ENCODE measurements around the gene USP4. TPM values are rescaled to one million over a fixed set of nuclear protein-coding genes. Genes with fewer than 3 reads are reported as not detected.

USP4 gene
- total RNA-seq, 2 donors from 2014 or later: 40.5 to 43.9 TPM

GRCh38 chr3:49343163-49343562, 3.3 kb upstream of the USP4 start:
- Histone ChIP-seq H3K36me3 (no peaks in the 10 kb centered on the region), H3K27ac (peak overlapping the region; percentile 28), H3K9ac (ENCODE audit: low read depth in 2 of 2, low read length in 2 of 2) (no peak overlapping the region), H3K27me3 (no peaks in the 10 kb centered on the region), H3K9me3 (no peaks in the 10 kb centered on the region), H3K4me3 (no peak overlapping the region), H3K4me1 (peaks cover 13% of the 10 kb centered on the region)
- intact Hi-C loops (cut with DNase I): no loop called here
- no peak for DNase-seq
- TF ChIP-seq, protein P1, sequence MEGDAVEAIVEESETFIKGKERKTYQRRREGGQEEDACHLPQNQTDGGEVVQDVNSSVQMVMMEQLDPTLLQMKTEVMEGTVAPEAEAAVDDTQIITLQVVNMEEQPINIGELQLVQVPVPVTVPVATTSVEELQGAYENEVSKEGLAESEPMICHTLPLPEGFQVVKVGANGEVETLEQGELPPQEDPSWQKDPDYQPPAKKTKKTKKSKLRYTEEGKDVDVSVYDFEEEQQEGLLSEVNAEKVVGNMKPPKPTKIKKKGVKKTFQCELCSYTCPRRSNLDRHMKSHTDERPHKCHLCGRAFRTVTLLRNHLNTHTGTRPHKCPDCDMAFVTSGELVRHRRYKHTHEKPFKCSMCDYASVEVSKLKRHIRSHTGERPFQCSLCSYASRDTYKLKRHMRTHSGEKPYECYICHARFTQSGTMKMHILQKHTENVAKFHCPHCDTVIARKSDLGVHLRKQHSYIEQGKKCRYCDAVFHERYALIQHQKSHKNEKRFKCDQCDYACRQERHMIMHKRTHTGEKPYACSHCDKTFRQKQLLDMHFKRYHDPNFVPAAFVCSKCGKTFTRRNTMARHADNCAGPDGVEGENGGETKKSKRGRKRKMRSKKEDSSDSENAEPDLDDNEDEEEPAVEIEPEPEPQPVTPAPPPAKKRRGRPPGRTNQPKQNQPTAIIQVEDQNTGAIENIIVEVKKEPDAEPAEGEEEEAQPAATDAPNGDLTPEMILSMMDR (IDR thresholded peaks at IDR 0.05): no peak

GRCh38 chr3:49341996-49342395, 2.1 kb upstream of the USP4 start:
- intact Hi-C loops (cut with DNase I): no loop called here
- Histone ChIP-seq H3K36me3 (no peaks in the 10 kb centered on the region), H3K9me3 (no peaks in the 10 kb centered on the region), H3K27me3 (no peaks in the 10 kb centered on the region), H3K9ac (ENCODE audit: low read depth in 2 of 2, low read length in 2 of 2) (peak overlapping the region in 1 of 2 donors; percentile 19), H3K27ac (peak overlapping the region; percentile 28), H3K4me3 (no peak overlapping the region), H3K4me1 (peaks cover 13% of the 10 kb centered on the region)
- DNase-seq: no peak
- TF ChIP-seq, protein P1 (IDR thresholded peaks at IDR 0.05): no peak

DNA sequence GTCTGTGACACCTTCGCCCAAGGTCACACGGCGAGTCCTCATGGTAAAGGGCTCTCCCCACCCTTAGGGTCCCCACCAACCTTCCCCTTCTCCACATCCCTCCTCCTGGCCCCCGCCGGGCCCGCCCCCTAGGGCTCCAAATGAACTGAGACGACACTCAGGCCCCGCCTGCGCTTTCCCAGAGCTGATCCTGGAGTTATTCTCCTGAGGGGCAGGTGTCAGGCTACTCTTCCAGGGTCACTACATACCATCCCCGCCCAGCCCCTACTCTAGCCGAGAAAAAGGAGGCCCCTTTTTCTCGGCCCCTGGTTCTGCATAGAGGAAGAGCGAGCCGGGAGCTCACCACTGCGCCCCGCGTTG, 292 bp downstream of the USP4 start:
- intact Hi-C loops (cut with DNase I): no loop called here
- peak overlapping the region; percentile 81 to 94 for H3K9ac ChIP-seq (ENCODE audit: low read depth in 2 of 2, low read length in 2 of 2)
- H3K27me3 ChIP-seq: no peaks in the 10 kb centered on the region
- peak; percentile 49 for DNase-seq
- H3K4me3 ChIP-seq: peak overlapping the region; percentile 84
- H3K4me1 ChIP-seq: peaks cover 6% of the 10 kb centered on the region
- TF ChIP-seq, protein P1 (IDR thresholded peaks at IDR 0.05): no peak
- peaks cover 7% of the 10 kb centered on the region for H3K36me3 ChIP-seq
- H3K27ac ChIP-seq: peak overlapping the region; percentile 88
- H3K9me3 ChIP-seq: no peaks in the 10 kb centered on the region

GRCh38 chr3:49333916-49334633, 5.8 kb downstream of the USP4 start:
- Histone ChIP-seq H3K9me3 (no peaks in the 10 kb centered on the region), H3K9ac (ENCODE audit: low read depth in 2 of 2, low read length in 2 of 2) (no peak overlapping the region), H3K4me3 (no peak overlapping the region), H3K4me1 (peaks cover 5% of the 10 kb centered on the region), H3K36me3 (peaks cover 10% of the 10 kb centered on the region), H3K27ac (no peak overlapping the region), H3K27me3 (no peaks in the 10 kb centered on the region)
- TF ChIP-seq, protein P1 (IDR thresholded peaks at IDR 0.05): no peak
- DNase-seq: no peak
- intact Hi-C loops (cut with DNase I): no loop called here

GRCh38 chr3:49333091-49333490, 6.8 kb downstream of the USP4 start:
- no peak overlapping the region for H3K27ac ChIP-seq
- intact Hi-C loops (cut with DNase I): no loop called here

More at GRCh38 chr3:49333091-49333490, 6.8 kb downstream of the USP4 start:
- TF ChIP-seq, protein P1 (IDR thresholded peaks at IDR 0.05): no peak
- Histone ChIP-seq H3K4me1 (no peaks in the 10 kb centered on the region), H3K9me3 (no peaks in the 10 kb centered on the region), H3K36me3 (peaks cover 10% of the 10 kb centered on the region), H3K9ac (ENCODE audit: low read depth in 2 of 2, low read length in 2 of 2) (no peak overlapping the region), H3K4me3 (no peak overlapping the region), H3K27me3 (no peaks in the 10 kb centered on the region)
- no peak for DNase-seq

Measured in colonic mucosa (tissue), 4 donors.